PFSK-1 (cell line): ENCODE measurements around the gene YARS1.

Source experiments
- FOXP2 ChIP-seq: optimal IDR thresholded peaks from 2 replicates; pipeline ENCODE3; 2011; ENCODE audit warnings: borderline replicate concordance, control low read depth, inconsistent platforms; ENCODE audit not compliant: insufficient read depth; ENCODE audit errors: extremely low read length, extremely low read depth
- POLR2AphosphoS5 ChIP-seq: IDR thresholded peaks from 2 replicates; pipeline ENCODE4 v1.6.1; 2012; ENCODE audit warnings: low read depth, mild to moderate bottlenecking, control low read depth, low read length, moderate library complexity
- SIN3A ChIP-seq: IDR thresholded peaks from 2 replicates; pipeline ENCODE4 v1.6.1; 2012; ENCODE audit warnings: mild to moderate bottlenecking, low read length, moderate library complexity, borderline replicate concordance; ENCODE audit not compliant: insufficient read depth
- TAF1 ChIP-seq: IDR thresholded peaks from 2 replicates; pipeline ENCODE4 v1.6.1; 2012; ENCODE audit warnings: low read length, control low read depth, borderline replicate concordance; ENCODE audit not compliant: insufficient read depth
- TF ChIP-seq, protein P1 (sequence below), 2 experiments: IDR thresholded peaks; 2 replicates each; pipeline versions ENCODE4 v1.6.1 to v1.8.0; 2011 to 2012; ENCODE audit warnings: low read depth in 2 of 2, low read length in 2 of 2, control low read depth in 1 of 2, inconsistent platforms in 1 of 2, mild to moderate bottlenecking in 1 of 2, moderate library complexity in 1 of 2; ENCODE audit not compliant: insufficient read depth in 1 of 2

- TF ChIP-seq POLR2AphosphoS5 (no peak), TAF1 (no peak), SIN3A (no peak), FOXP2 (no peak)
- TF ChIP-seq, protein P1, sequence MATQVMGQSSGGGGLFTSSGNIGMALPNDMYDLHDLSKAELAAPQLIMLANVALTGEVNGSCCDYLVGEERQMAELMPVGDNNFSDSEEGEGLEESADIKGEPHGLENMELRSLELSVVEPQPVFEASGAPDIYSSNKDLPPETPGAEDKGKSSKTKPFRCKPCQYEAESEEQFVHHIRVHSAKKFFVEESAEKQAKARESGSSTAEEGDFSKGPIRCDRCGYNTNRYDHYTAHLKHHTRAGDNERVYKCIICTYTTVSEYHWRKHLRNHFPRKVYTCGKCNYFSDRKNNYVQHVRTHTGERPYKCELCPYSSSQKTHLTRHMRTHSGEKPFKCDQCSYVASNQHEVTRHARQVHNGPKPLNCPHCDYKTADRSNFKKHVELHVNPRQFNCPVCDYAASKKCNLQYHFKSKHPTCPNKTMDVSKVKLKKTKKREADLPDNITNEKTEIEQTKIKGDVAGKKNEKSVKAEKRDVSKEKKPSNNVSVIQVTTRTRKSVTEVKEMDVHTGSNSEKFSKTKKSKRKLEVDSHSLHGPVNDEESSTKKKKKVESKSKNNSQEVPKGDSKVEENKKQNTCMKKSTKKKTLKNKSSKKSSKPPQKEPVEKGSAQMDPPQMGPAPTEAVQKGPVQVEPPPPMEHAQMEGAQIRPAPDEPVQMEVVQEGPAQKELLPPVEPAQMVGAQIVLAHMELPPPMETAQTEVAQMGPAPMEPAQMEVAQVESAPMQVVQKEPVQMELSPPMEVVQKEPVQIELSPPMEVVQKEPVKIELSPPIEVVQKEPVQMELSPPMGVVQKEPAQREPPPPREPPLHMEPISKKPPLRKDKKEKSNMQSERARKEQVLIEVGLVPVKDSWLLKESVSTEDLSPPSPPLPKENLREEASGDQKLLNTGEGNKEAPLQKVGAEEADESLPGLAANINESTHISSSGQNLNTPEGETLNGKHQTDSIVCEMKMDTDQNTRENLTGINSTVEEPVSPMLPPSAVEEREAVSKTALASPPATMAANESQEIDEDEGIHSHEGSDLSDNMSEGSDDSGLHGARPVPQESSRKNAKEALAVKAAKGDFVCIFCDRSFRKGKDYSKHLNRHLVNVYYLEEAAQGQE (IDR thresholded peaks at IDR 0.05; ENCODE audit: insufficient read depth in 1 of 2, low read depth in 2 of 2, low read length in 2 of 2): no peak
Observed at GRCh38 chr1:32744071-32744425, 73.1 kb downstream of the YARS1 start.
